HepG2 (cell line): ENCODE measurements around the gene SCGB1C2. TPM values are rescaled to one million over a fixed set of nuclear protein-coding genes. Genes with fewer than 3 reads are reported as not detected.

ENCODE experiments used
- BHLHE40 ChIP-seq: IDR thresholded peaks from 2 replicates; pipeline ENCODE4 v1.6.1; 2011; ENCODE audit warnings: low read length, improper control_type of control experiment
- CEBPB ChIP-seq: IDR thresholded peaks from 2 replicates; pipeline ENCODE4 v1.6.1; 2011; ENCODE audit warnings: low read depth, low read length, improper control_type of control experiment, borderline replicate concordance
- HMG20A ChIP-seq: IDR thresholded peaks from 2 replicates; pipeline ENCODE4 v1.6.1; 2016; ENCODE audit warnings: borderline replicate concordance
- KAT8 ChIP-seq: IDR thresholded peaks from 2 replicates; pipeline ENCODE4 v1.6.1; 2016; ENCODE audit warnings: missing genetic modification reagents, missing compliant biosample characterization
- KDM2A ChIP-seq: sonication (generic); formaldehyde crosslinking; IDR thresholded peaks from 2 replicates; pipeline ENCODE4 v1.4.0; 2020; ENCODE audit warnings: low read depth, missing genetic modification reagents, borderline replicate concordance
- MLX ChIP-seq: IDR thresholded peaks from 2 replicates; pipeline ENCODE4 v1.6.1; 2016
- MTF1 ChIP-seq: sonication (generic); formaldehyde crosslinking; IDR thresholded peaks from 2 replicates; pipeline ENCODE4 v1.5.0; 2020; ENCODE audit warnings: missing genetic modification reagents
- MYPOP ChIP-seq: sonication (generic); formaldehyde crosslinking; IDR thresholded peaks from 2 replicates; pipeline ENCODE4 v1.8.1; 2023; ENCODE audit warnings: mild to moderate bottlenecking, moderate library complexity, missing genetic modification reagents
- NFIB ChIP-seq: sonication (generic); formaldehyde crosslinking; IDR thresholded peaks from 2 replicates; pipeline ENCODE4 v1.9.0; 2021; ENCODE audit warnings: missing genetic modification reagents, mild to moderate bottlenecking, borderline replicate concordance
- PATZ1 ChIP-seq: sonication (generic); formaldehyde crosslinking; IDR thresholded peaks from 2 replicates; pipeline ENCODE4 v1.4.0; 2020; ENCODE audit warnings: missing genetic modification reagents
- SOX5 ChIP-seq: IDR thresholded peaks from 2 replicates; pipeline ENCODE4 v1.6.1; 2016; ENCODE audit warnings: borderline replicate concordance
- ZBTB4 ChIP-seq: sonication (generic); formaldehyde crosslinking; IDR thresholded peaks from 2 replicates; pipeline ENCODE4 v1.4.0; 2020; ENCODE audit warnings: missing genetic modification reagents, mild to moderate bottlenecking, borderline replicate concordance
- ZNF143 ChIP-seq: sonication (generic); formaldehyde crosslinking; IDR thresholded peaks from 2 replicates; pipeline ENCODE4 v1.4.0; 2020; ENCODE audit warnings: missing genetic modification reagents
- ZNF687 ChIP-seq: sonication (generic); formaldehyde crosslinking; IDR thresholded peaks from 2 replicates; pipeline ENCODE4 v1.5.1; 2020; ENCODE audit warnings: mild to moderate bottlenecking, missing genetic modification reagents, moderate library complexity
- ZNF780A ChIP-seq: sonication (generic); formaldehyde crosslinking; IDR thresholded peaks from 2 replicates; pipeline ENCODE4 v1.8.0; 2022; ENCODE audit warnings: mild to moderate bottlenecking, missing genetic modification reagents, moderate library complexity
- polyA plus RNA-seq, 8 experiments: library from polyadenylated mRNA; depleted of rRNA in 3 of 8; stranded (reverse) in 7 of 8; unstranded in 1 of 8; fragments of >200 nt; fragmentation: Illumina TruSeq in 4 of 8; extraction: Trizol in 4 of 8; gene quantifications; 2 replicates each; pipeline versions ENCODE4 v1.2.1 to v1.2.3, GENCODE V29; 2011 to 2016; ENCODE audit warnings: low read depth in 4 of 8, missing spikeins in 1 of 8, mixed read lengths in 1 of 8; ENCODE audit not compliant: insufficient read depth in 1 of 8
- total RNA-seq, 5 experiments: library from RNA; depleted of rRNA; stranded (reverse); fragments of >200 nt; fragmentation: Illumina TruSeq; extraction: Trizol; gene quantifications; 2 replicates each; pipeline ENCODE4 v1.2.3, GENCODE V29; 2016; ENCODE audit warnings: low read depth in 1 of 5

SCGB1C2 gene
- total and polyA plus RNA-seq, 2 of the 13 experiments (the other 11 are each of a cell fraction or from before 2014, with no cell fraction given) = not detected

GRCh38 chr17:182050-182751, 44.8 kb downstream of the SCGB1C2 start (continued):
- peak; percentile 89 for TF ChIP-seq PATZ1 (CRISPR knock-in tag)
- no peak for TF ChIP-seq MTF1 (CRISPR knock-in tag)
- no peak for TF ChIP-seq NFIB (CRISPR knock-in tag)
- TF ChIP-seq ZNF143 (CRISPR knock-in tag) = peak; percentile 29; the same call in 1 of the 2 replicates
- peak; percentile 54; the same call in 1 of the 2 replicates for TF ChIP-seq KDM2A (CRISPR knock-in tag)
- no peak for TF ChIP-seq MLX (CRISPR knock-in tag)
- peak; percentile 58 for TF ChIP-seq ZNF687 (CRISPR knock-in tag)
- TF ChIP-seq CEBPB = peak; percentile 89
- TF ChIP-seq ZNF780A = peak; percentile 70
- TF ChIP-seq BHLHE40 = peak; percentile 31; the same call in 1 of the 2 replicates
- TF ChIP-seq HMG20A (CRISPR knock-in tag) = no peak
- TF ChIP-seq ZBTB4 (CRISPR knock-in tag) = 0 out of 2 replicates have a peak, but pooled peaks have one; percentile 20
- TF ChIP-seq KAT8 (CRISPR knock-in tag) = 0 out of 2 replicates have a peak, but pooled peaks have one; percentile 18
- 0 out of 2 replicates have a peak, but pooled peaks have one; percentile 15 for TF ChIP-seq SOX5
- TF ChIP-seq MYPOP (CRISPR knock-in tag) = no peak
